Measurements from ENCODE around the gene SPATA31D3.
"Not testable (repeated sequence)": the region's sequence is repeated elsewhere in the genome, so short reads cannot be mapped to it uniquely, and the experiment has no call there.

SPATA31D3 gene

DNA sequence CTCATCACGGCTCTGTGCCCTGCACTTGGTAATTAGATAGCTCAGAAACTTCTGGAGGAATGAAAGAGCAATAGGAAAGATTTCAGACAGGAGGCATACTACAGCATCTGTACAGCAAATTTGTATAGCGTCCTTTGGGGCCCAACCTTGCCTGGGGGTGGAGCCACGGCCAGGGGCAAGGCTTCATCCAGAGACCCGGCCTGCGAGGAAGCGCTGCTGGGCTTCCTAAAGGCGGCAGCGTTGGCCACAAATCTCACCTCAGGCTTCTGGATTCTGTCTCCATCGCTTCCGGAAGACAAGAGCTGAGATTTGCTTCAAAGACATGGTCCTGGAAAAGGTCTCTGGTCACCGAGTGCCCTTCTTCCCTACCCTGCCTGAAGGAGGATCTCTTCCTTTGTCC, 33.1 kb downstream of the SPATA31D3 start:
- no peak for DNase-seq (ENCODE audit: low read depth in 1 of 2, low spot score in 1 of 2)

DNA sequence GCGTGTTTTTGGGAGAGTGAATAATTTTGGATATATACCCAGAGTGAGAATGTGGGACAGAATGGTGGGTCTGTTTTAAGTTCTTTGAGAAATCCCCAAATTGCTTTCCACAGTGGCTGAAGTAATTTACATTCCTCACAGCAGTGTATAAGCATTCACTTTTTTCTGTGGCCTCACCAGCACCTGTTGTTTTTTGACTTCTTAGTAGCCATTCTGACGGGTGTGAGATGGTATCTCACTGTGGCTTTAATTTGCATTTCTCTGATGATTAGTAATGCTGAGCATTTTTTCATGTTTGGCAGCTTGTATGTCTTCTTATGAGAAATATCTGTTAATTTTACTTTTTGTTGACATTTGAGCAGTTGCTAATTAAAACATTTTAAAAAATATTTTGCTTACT, 35.9 kb downstream of the SPATA31D3 start:
- DNase-seq (ENCODE audit: low read depth in 1 of 2, low spot score in 1 of 2): no peak

DNA sequence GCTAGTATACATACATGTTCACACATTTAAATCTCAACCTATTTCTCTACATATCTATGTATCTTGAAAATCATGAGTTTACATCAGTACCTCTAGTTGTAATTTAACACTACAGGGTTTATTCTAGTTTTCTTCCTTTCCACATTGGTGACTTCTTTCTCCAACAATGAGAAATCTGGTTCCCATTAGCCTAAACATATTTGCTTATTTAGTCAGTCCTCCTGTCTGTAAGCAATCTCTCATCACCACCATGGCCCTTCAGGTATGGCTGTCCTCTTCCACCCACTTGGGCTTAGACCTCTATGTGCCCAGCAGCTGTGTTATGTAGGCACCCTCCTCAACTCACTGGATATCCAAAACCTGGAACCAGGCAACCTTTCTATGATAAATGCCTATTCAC, 37.3 kb downstream of the SPATA31D3 start:
- no peak for DNase-seq (ENCODE audit: low read depth in 1 of 2, low spot score in 1 of 2)

DNA sequence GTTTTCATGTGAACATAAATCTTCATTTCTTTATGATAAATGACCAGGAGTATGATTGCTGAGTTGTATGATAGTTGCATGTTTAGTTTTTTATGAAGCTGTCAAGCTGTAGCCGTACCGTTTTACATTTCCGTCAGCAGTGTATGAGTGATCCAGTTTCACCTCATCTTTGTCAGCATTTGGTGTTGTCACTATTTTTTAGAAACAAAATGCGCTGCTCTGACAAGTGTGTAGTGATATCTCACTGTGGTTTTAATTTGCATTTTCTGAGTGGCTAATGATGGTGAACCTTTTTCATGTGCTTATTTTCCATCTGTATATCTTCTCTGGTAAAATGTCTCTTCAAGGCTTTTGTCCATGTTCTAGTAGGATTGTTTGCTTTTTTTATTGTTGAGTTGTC, 38.6 kb downstream of the SPATA31D3 start:
- DNase-seq (ENCODE audit: low read depth in 1 of 2, low spot score in 1 of 2): no peak

DNA sequence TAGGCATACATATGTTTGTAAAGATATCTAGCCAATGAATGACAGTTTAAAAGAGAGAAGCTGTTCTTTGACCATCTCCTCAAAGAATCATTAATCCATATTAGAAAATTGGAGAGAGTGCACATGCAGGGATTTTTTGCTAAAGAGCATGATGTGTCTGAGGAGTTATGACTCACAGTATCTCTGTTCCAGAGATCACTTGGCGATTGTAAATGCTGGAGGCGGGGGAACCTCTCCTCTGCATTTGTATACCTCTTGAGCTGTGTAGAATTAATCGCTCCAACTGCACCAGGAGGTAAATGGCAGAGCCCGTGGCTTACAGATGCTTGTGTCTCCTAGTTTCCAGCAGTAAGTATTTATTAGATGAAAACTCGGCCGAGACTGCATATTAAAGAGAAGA, 41.6 kb downstream of the SPATA31D3 start:
- DNase-seq (ENCODE audit: low read depth in 1 of 2, low spot score in 1 of 2): no peak

DNA sequence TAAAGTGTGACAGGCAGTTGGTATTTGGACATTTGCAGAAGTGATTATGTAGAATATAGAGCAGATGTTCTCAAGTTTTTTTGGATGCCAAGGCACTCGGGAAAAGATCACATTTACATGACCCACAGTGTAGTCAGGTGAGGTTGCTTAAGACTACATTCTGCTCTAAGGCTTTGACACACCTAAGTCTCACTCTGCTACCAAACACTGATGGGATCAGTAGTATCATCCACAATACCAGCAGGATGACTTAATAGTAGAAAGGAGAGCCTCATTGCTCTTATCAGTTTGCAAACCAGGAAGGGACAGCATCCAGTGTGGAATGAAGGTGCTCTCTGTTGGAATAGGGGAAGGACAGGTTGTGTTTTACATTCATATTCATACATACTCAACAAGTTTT, 42.8 kb downstream of the SPATA31D3 start:
- no peak for DNase-seq (ENCODE audit: low read depth in 1 of 2, low spot score in 1 of 2)

DNA sequence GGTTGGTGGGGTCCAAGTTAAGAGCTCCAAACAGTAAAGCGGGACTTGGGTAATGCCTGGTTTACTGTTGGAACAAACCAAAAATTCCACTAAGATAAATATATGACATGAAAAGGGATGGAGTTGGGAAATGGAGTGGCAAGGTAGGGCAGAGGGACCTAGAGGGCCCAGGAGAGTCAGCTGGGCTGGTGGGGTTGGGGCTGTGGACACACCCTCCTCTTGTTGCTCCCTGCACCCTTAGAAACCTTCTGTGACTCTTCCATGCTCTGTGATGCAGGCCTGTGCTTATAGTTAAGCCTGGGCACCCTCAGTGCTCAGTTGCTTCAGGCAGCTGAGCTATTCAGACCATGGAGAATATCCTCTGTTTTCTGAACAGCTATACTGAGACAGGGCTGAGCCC, 45.2 kb downstream of the SPATA31D3 start, which contains the start of gene SPATA31D1:
Gene SPATA31D1 (plus strand): TSS at position 301 of the 400 bp plus-strand sequence. CDS start 47 bp downstream, at position 348.
- DNase-seq (ENCODE audit: low read depth in 1 of 2, low spot score in 1 of 2): not testable (repeated sequence)

DNA sequence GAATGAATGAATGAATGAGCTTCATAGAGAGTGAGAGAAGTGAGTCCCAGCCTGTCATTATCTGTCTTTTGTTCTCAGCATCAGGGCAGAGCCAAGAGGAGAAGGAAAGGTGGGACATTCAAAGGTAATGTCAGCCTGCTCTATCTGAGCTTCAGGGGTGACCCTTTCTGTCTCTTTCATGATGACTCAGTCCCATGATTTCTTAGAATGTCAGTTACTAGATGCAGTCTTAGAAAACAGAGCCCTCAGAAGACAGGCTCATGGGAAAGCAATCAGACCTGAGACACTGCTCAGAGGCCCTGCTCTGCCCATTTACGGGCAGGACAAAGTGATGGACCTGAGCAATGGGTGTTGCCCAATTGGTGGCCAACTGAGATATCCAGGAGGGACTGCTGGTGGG, 46.4 kb downstream of the SPATA31D3 start:
- no peak for DNase-seq (ENCODE audit: low read depth in 1 of 2, low spot score in 1 of 2)

DNA sequence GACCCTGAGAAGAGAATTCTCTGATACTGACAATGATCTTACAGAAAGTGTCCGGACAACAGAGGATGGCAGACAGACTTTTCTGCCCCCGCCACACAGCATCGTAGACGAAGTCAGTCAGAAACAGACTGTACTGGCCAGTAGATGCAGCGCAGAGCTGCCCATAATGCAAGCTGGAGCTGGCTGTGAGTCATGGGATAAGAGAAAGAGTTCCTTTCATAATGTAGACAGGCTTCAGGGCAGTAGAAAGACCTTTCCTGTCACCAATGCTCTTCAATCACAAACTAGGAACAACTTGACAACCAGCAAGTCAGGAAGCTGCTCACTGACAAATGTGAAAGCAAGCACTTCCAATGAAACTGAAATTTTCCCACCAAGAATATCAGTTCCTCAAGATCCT, 50.4 kb downstream of the SPATA31D3 start:
- no peak for DNase-seq (ENCODE audit: low read depth in 1 of 2, low spot score in 1 of 2)
